K562 (cell line): ENCODE data around the gene TMEM179. TPM values are rescaled to one million over a fixed set of nuclear protein-coding genes. Genes with fewer than 3 reads are reported as not detected.

Experiments
- ATAC-seq: fragments of 200-7000 bp; cut with Tn5 transposase; 3 replicates; pipeline ENCODE4 v1.9.1; 2020; ENCODE audit warnings: moderate library complexity
- BruUV-seq: library from RNA; stranded (reverse); fragments of 400-500 nt; replicated peaks from 2 replicates; lab custom pipeline; 2021; lab: Mats Ljungman, UMichigan
- CTCF ChIA-PET: fragments of 300-600 bp; formaldehyde crosslinking; extraction: SDS; loops from one replicate; lab custom pipeline; 2021; ENCODE audit warnings: low intra/inter-chr PET ratio; lab: Yijun Ruan, JAX
- POLR2A ChIA-PET: fragments of 300-600, 350-650 bp; sonication (Branson Sonifier 250); formaldehyde crosslinking; extraction: SDS; loops from one replicate; lab custom pipeline; 2021; ENCODE audit warnings: antibody characterized with exemption, inconsistent platforms; lab: Yijun Ruan, JAX
- DNase-seq, 4 experiments: peaks; one replicate each; pipeline versions ENCODE4 v3.0.0 to v3.0.0-alpha.2; 2011 to 2018; ENCODE audit warnings: low spot score in 3 of 4, mixed read lengths in 3 of 4; ENCODE audit errors: extremely low read depth in 1 of 4
- FAIRE-seq: peaks from 2 replicates; lab custom pipeline; 2011; peaks lifted over from hg19 to GRCh38; lab: Jason Lieb, UNC
- H2AFZ ChIP-seq: 2 replicates; pipeline ENCODE4 v1.6.0; 2011; ENCODE audit warnings: low read depth, low read length, control low read depth, inconsistent platforms
- H3K27ac ChIP-seq: fragments of 200-600 bp; 3 replicates; pipeline ENCODE4 v1.8.0; 2011; ENCODE audit warnings: low read depth, mild to moderate bottlenecking, control low read depth, inconsistent platforms, low read length, moderate library complexity, mixed read lengths; ENCODE audit errors: extremely low read depth
- H3K27me3 ChIP-seq, 2 experiments: fragments of 300-600 bp in 1 of 2; 2 replicates in 1 of 2; 3 replicates in 1 of 2; pipeline versions ENCODE4 v1.6.0 to v1.8.0; 2011; ENCODE audit warnings: inconsistent platforms in 2 of 2, low read length in 2 of 2, mild to moderate bottlenecking in 1 of 2, mixed read lengths in 1 of 2, moderate library complexity in 1 of 2; ENCODE audit not compliant: control insufficient read depth in 2 of 2, insufficient read depth in 2 of 2
- H3K36me3 ChIP-seq: fragments of 300-600 bp; 3 replicates; pipeline ENCODE4 v1.8.0; 2011; ENCODE audit warnings: mild to moderate bottlenecking, low read length, inconsistent platforms; ENCODE audit not compliant: control insufficient read depth, insufficient read depth
- H3K4me1 ChIP-seq, 2 experiments: fragments of 200-600 bp in 1 of 2; replicated peaks in 1 of 2; 2 replicates in 1 of 2; 3 replicates in 1 of 2; pipeline versions ENCODE4 v1.5.1 to v1.8.0; 2011; ENCODE audit warnings: inconsistent platforms in 2 of 2, low read length in 2 of 2, mild to moderate bottlenecking in 1 of 2, mixed read lengths in 1 of 2, moderate library complexity in 1 of 2; ENCODE audit not compliant: control insufficient read depth in 2 of 2, insufficient read depth in 2 of 2
- H3K4me2 ChIP-seq: 2 replicates; pipeline ENCODE4 v1.6.1; 2011; ENCODE audit warnings: low read length, control low read depth, inconsistent platforms, mixed read lengths; ENCODE audit not compliant: insufficient read depth
- H3K4me3 ChIP-seq: fragments of 200-600 bp; sonication (generic), shearing (Covaris generic); 2 replicates; pipeline ENCODE4 v1.5.1; 2016; ENCODE audit warnings: control low read depth, inconsistent platforms
- H3K79me2 ChIP-seq: fragments of 200-600 bp; 3 replicates; pipeline ENCODE4 v1.8.0; 2011; ENCODE audit warnings: low read length, inconsistent platforms; ENCODE audit not compliant: control insufficient read depth, insufficient read depth
- H3K9ac ChIP-seq, 2 experiments: 2 replicates each; pipeline versions ENCODE4 v1.6.0 to v1.6.1; 2011; ENCODE audit warnings: low read depth in 2 of 2, low read length in 2 of 2, control low read depth in 1 of 2, inconsistent platforms in 1 of 2, mild to moderate bottlenecking in 1 of 2, mixed read lengths in 1 of 2; ENCODE audit not compliant: insufficient read depth in 1 of 2
- H3K9me1 ChIP-seq: one replicate; pipeline ENCODE4 v1.6.0; 2011; ENCODE audit warnings: inconsistent platforms, mild to moderate bottlenecking, low read length, moderate library complexity; ENCODE audit not compliant: control insufficient read depth, insufficient read depth
- H3K9me3 ChIP-seq: replicated peaks from 2 replicates; pipeline ENCODE4 v1.5.1; 2011; ENCODE audit warnings: low read depth, low read length, inconsistent platforms; ENCODE audit not compliant: control insufficient read depth, insufficient read depth
- H4K20me1 ChIP-seq: replicated peaks from 2 replicates; pipeline ENCODE4 v1.6.1; 2011; ENCODE audit warnings: low read length, inconsistent platforms, mixed read lengths; ENCODE audit not compliant: control insufficient read depth, insufficient read depth
- ARID4B ChIP-seq: sonication (generic); formaldehyde crosslinking; IDR thresholded peaks from 2 replicates; pipeline ENCODE4 v1.8.0; 2022; ENCODE audit warnings: mild to moderate bottlenecking, missing genetic modification reagents
- CEBPG ChIP-seq, 3 experiments: fragments of 200-800 bp in 1 of 3; sonication (Bioruptor generic) in 1 of 3; sonication (generic) in 1 of 3; formaldehyde crosslinking in 1 of 3; IDR thresholded peaks in 2 of 3; conservative IDR thresholded peaks in 1 of 3; 2 replicates each; pipeline versions ENCODE4 v1.6.1 to v1.8.0; 2016 to 2022; ENCODE audit warnings: missing compliant biosample characterization in 2 of 3, missing genetic modification characterization in 2 of 3, mild to moderate bottlenecking in 1 of 3, missing genetic modification reagents in 1 of 3
- CTCF ChIP-seq, 3 experiments: IDR thresholded peaks in 2 of 3; conservative IDR thresholded peaks in 1 of 3; 2 replicates each; pipeline ENCODE4 v1.5.1; 2011 to 2012; ENCODE audit warnings: low read length in 3 of 3, mild to moderate bottlenecking in 3 of 3, control low read depth in 2 of 3, improper control_type of control experiment in 1 of 3, inconsistent platforms in 1 of 3, low read depth in 1 of 3, mixed read lengths in 1 of 3, moderate library complexity in 1 of 3; ENCODE audit not compliant: insufficient read depth in 2 of 3
- FOXP1 ChIP-seq: sonication (generic); formaldehyde crosslinking; IDR thresholded peaks from 2 replicates; pipeline ENCODE4 v1.8.0; 2022; ENCODE audit warnings: mild to moderate bottlenecking, missing genetic modification reagents
- HMG20B ChIP-seq: fragments of 250-450 bp; sonication (Bioruptor Pico); IDR thresholded peaks from 2 replicates; pipeline ENCODE4 v1.5.0; 2021; ENCODE audit warnings: mild to moderate bottlenecking
- RFX7 ChIP-seq: fragments of 250-450 bp; sonication (Bioruptor Pico); IDR thresholded peaks from 2 replicates; pipeline ENCODE4 v1.5.1; 2021; ENCODE audit warnings: mild to moderate bottlenecking
- RUNX1 ChIP-seq: sonication (generic); IDR thresholded peaks from 2 replicates; pipeline ENCODE4 v1.6.1; 2016; ENCODE audit warnings: antibody characterized with exemption, low read depth
- SNIP1 ChIP-seq: fragments of 450-650 bp; IDR thresholded peaks from 2 replicates; pipeline ENCODE4 v1.7.1; 2017; ENCODE audit warnings: low read depth, mild to moderate bottlenecking
- SOX6 ChIP-seq: fragments of 450-650 bp; IDR thresholded peaks from 2 replicates; pipeline ENCODE4 v1.6.1; 2014; ENCODE audit warnings: mild to moderate bottlenecking
- SPI1 ChIP-seq: IDR thresholded peaks from 2 replicates; pipeline ENCODE4 v1.6.1; 2011; ENCODE audit warnings: low read depth, low read length, control low read depth, borderline replicate concordance
- TCF3 ChIP-seq: sonication (generic); formaldehyde crosslinking; IDR thresholded peaks from 2 replicates; pipeline ENCODE4 v1.4.0; 2020; ENCODE audit warnings: mild to moderate bottlenecking, missing genetic modification reagents
- TCFL5 ChIP-seq: fragments of 250-450 bp; sonication (Bioruptor Pico); conservative IDR thresholded peaks from 2 replicates; pipeline ENCODE4 v1.6.1; 2021; ENCODE audit warnings: mild to moderate bottlenecking, moderate library complexity, matching md5 sums
- ZNF146 ChIP-seq: IDR thresholded peaks from one replicate; pipeline ENCODE4 v1.6.1; 2018; ENCODE audit warnings: missing compliant biosample characterization; ENCODE audit not compliant: unreplicated experiment
- ZNF263 ChIP-seq: sonication (generic); formaldehyde crosslinking; IDR thresholded peaks from 2 replicates; pipeline ENCODE4 v1.8.0; 2022; ENCODE audit warnings: mild to moderate bottlenecking, missing genetic modification reagents, borderline replicate concordance
- ZNF311 ChIP-seq: fragments of 250-450 bp; sonication (Bioruptor Pico); IDR thresholded peaks from 2 replicates; pipeline ENCODE4 v1.4.0; 2020; ENCODE audit warnings: mild to moderate bottlenecking, moderate library complexity
- ZNF707 ChIP-seq: fragments of 250-450 bp; sonication (Bioruptor Pico); conservative IDR thresholded peaks from 2 replicates; pipeline ENCODE4 v1.8.0; 2022; ENCODE audit warnings: inconsistent platforms, mild to moderate bottlenecking, moderate library complexity
- WGBS: fragments of 100-300 bp; shearing (Covaris generic); methylation state at CpG from one replicate; pipeline ENCODE4 v1.1.6; 2016; ENCODE audit warnings: low coverage, mixed read lengths; ENCODE audit not compliant: insufficient coverage; ENCODE audit errors: missing lambda C conversion rate; 5-methylcytosine and 5-hydroxymethylcytosine counted together
- in situ Hi-C: fragments of 300-500 bp; cut with MboI; formaldehyde crosslinking; loops from 4 replicates; pipeline ENCODE4 v1.15.0; 2018; ENCODE audit warnings: inconsistent platforms, mixed read lengths
- intact Hi-C: fragments of 100-400 bp; cut with micrococcal nuclease; formaldehyde crosslinking; loops from 2 replicates; pipeline ENCODE4 v1.14.2; 2022
- polyA plus RNA-seq, 8 experiments: library from polyadenylated mRNA; depleted of rRNA in 4 of 8; stranded (reverse) in 5 of 8; unstranded in 3 of 8; fragments of >200 nt; fragmentation: Nextera tagmentation in 2 of 8; fragmentation: Illumina TruSeq in 1 of 8; extraction: Ambion mirVana in 2 of 8; extraction: Trizol in 1 of 8; gene quantifications; 2 replicates each; pipeline versions ENCODE4 v1.2.1 to v1.2.3, GENCODE V29; 2011 to 2014; ENCODE audit warnings: inconsistent platforms in 1 of 8, missing spikeins in 1 of 8
- total RNA-seq, 7 experiments: library from RNA; depleted of rRNA in 6 of 7; stranded (reverse); fragments of >200 nt in 6 of 7; fragmentation: Illumina TruSeq in 2 of 7; extraction: Trizol in 2 of 7; gene quantifications; 2 replicates each; pipeline versions ENCODE4 v1.2.1 to v1.2.3, GENCODE V29; 2011 to 2021; ENCODE audit warnings: low replicate concordance in 1 of 7

The TMEM179 gene
- total and polyA plus RNA-seq, 9 of the 15 experiments (the other 6 are each of a cell fraction or from before 2014, with no cell fraction given) = not detected

GRCh38 chr14:104635717-104636116, 31.1 kb upstream of the TMEM179 start:
- Histone ChIP-seq H3K4me2 (no peak overlapping the region), H3K9me3 (no peaks in the 10 kb centered on the region), H4K20me1 (0 out of 2 replicates have a peak, but pooled peaks cover 3% of the 10 kb centered on the region), H3K9me1 (no peaks in the 10 kb centered on the region), H3K27ac (no peak overlapping the region), H2AFZ (no peak overlapping the region), H3K79me2 (no peaks in the 10 kb centered on the region), H3K36me3 (no peaks in the 10 kb centered on the region), H3K27me3 (peaks cover 2 to 51% of the 10 kb centered on the region in 2 experiments; a peak in 3 of 5 replicates), H3K9ac (no peak overlapping the region), H3K4me1 (peaks cover 0 to 26% of the 10 kb centered on the region in 2 experiments; a peak in 2 of 5 replicates), H3K4me3 (no peak overlapping the region)
- in situ Hi-C loops = no loop called here
- no TSS peak for BruUV-seq
- no peak for ATAC-seq
- CTCF ChIA-PET = no interaction called here
- 13% methylated on average over 3 of the region's 14 CpGs for whole genome bisulfite sequencing
- intact Hi-C loops = no loop called here
- TF ChIP-seq SPI1 (no peak), ZNF263 (CRISPR knock-in tag) (no peak), ZNF707 (no peak), CEBPG (CRISPR knock-in tag; IDR thresholded peaks at IDR 0.05) (no peak), CEBPG (tag; conservative IDR thresholded peaks at IDR 0.05 in 1 of 2, IDR thresholded peaks at IDR 0.05 in 1 of 2) (no peak), TCFL5 (CRISPR knock-in tag) (no peak), TCF3 (CRISPR knock-in tag) (no peak), SNIP1 (no peak), CTCF (IDR thresholded peaks at IDR 0.05 in 2 of 3, conservative IDR thresholded peaks at IDR 0.05 in 1 of 3; ENCODE audit: insufficient read depth in 2 of 3, low read depth in 1 of 3, low read length in 3 of 3) (no peak), RFX7 (CRISPR knock-in tag) (no peak), ZNF311 (no peak), RUNX1 (no peak), ARID4B (CRISPR knock-in tag) (no peak), HMG20B (no peak), SOX6 (no peak), FOXP1 (CRISPR knock-in tag) (no peak), ZNF146 (no peak)
- no peak for DNase-seq
- POLR2A ChIA-PET = no interaction called here
- no peak for FAIRE-seq
